ENCODE results near the gene NAT8L.

Gene NAT8L

DNA sequence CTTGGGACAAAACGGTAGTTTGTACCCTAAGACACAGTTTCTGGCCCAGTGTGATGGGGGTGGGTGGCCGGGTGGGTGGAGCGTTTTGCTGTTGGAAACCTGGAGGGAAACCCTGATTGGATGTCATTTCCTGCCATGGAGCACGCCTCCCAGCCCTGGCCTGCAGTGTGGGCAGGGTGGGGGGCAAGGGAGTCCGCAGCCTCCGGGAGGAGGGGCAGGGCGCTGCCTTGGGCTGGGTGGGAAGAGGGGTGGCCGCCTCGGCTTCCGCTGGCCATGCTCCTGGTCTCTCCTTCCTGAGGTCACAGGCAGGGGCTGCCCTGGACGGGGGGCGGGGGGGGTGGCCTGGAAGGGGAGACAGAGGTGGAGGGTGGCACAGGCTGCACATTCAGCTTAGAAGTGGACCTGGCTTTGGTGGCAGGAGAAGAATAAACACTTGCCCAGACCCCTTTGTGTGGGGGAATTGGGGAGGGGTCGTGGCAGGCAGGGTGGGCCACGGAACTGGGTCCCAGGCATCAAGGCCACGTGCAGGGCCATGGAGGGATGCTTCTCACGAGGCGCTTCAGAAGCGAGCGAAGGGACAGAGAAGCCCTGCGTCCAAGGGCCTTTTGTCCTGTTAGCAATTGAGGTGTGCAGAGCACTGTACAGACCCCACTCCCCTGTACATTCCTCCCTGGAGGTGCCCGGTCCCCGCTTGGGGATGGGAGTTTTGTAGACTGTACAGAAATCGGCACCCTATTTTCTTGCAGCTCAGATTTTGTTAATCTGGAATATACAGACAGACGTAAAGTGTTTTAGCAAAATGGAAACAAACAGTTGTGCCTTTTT is 6.2 kb downstream of the NAT8L start:
- DNase-seq: no peak

DNA sequence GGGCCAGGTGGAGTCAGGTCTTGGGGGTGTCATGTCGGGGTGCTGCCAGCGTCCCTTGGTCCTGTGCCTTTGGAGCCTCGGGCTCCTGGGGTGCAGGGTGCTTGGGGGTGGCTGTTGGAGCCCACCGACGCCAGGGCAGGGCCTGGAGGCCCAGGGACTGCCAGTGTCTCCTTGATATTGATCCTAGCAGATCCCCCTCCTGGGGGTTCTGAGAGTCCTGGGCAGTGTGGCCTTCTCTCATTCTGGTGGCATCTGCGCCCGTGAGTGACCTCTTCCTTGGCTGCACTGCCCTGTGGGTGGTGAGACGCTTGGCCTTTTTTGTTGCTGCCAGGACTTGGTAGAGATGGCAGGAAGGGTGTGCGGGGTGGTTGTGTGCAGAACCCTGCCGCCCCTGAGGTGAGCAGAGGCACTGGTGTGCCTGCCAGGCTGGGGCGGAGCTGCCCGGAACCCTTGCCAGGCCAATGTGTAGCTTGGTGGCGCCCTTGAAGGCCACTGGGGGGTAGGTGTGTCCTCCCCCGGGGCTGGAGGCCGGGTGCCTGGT is 7.0 kb downstream of the NAT8L start:
- no peak for DNase-seq

DNA sequence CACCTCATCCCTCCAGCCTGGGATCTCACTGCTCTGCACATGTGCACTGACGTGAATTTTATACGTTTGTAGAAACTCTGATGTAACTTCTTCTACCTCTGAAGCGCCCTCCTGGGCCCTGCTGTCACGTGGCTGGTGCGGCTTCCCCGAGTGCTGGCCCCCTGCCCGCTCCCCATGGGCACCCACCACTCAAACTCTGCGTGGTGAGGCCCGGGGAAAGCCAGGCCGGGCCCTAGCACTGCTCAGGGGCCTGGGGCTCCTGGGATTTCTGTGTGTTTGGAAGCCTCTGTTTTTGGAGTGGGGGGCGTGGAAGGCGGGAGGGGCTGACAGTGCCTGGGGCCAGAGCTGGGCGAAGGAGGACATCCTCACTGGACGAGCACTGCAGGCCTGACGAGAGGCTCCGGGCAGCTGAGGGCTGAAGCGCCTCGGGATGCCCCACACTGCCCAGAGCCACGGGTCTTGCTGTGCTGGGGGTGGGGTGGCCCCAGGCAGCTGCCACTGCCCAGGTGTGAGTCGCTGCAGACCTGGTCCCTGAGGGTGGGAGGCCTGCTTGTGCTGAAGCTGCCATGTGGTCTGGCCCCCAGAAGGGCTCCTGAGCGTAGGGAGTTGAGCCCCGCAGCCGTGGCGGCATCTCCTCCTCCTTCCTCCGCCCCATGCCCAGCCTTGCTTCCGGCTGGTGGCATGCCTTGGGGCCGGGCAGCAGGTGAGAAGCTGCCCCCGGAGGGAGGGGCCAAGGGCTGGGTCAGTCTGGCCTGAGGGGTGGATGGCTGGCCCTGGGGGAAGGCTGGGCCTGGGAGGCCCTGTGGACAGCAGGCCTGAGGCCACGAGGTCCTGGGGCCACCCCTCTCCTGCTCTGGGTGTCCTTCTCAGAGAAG is 7.7 kb downstream of the NAT8L start:
- no peak for DNase-seq

DNA sequence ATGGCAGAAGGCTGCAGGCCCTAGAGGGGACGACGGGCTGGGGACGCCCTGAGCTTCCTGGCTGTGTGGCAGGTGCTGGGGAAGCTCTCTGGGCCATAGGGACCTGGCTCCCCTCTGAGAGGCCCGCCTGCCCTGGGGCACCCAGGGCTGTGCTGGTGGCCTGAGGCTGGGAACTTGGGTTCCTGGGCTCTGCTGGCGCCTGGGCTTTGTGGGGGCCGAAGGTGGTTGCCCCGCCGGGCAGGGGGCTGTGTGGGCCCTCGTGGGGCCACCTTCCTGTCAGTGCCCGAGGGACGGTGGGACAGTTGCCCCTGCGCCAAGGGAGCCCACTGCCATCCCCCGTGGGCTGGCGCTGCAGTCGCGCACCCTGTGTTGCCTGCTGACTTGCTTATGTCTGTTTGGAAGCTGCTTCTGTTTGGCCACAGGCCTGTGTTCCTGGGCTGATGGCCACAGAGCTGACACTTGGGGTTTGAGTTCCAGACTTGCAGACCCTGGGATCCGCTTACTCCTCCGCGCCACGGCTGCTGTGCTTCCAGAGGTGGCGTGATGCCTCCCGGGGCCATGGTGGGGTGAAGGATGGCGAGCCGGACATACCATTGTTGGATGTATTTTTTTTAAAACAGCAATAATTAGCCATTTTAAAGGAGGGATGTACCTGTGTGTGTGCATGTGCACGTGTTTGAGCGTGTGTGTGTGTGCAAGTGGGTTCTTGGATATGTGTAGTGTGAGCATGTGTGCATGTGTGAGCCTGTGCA is 8.5 kb downstream of the NAT8L start:
- DNase-seq: no peak

DNA sequence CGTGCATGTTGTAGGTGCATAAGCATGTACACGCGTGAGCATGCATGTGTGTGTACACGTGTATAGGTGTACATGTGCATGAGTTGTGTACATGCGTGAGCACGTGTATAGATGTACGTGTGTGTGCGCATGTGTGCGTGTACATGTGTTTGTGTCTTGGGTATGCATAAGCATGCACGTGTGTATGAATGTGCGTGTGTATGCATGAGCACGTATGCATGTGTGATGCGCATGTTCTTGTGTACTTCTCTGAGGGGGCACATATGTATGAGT is 9.0 kb downstream of the NAT8L start:
- DNase-seq: no peak

DNA sequence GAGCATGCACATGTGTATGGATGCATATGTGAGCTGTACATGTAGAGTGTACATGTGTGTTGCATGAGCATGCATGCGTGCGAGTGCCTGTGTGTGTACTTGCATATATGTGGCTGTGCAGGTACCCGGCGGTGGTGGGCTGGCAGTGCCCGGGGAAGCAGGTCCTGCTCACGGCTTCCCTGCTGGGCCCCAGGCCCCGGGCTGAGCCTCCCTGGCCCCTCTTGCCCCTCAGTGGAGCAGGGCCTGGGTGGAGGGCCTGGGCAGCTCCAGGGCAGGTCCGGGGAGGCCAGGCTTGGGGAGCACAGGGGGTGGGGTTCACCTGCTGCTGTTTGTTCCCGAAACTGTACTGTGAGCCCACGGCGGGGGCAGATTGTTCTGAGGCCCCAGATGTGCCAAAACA is 9.4 kb downstream of the NAT8L start:
- no peak for DNase-seq

DNA sequence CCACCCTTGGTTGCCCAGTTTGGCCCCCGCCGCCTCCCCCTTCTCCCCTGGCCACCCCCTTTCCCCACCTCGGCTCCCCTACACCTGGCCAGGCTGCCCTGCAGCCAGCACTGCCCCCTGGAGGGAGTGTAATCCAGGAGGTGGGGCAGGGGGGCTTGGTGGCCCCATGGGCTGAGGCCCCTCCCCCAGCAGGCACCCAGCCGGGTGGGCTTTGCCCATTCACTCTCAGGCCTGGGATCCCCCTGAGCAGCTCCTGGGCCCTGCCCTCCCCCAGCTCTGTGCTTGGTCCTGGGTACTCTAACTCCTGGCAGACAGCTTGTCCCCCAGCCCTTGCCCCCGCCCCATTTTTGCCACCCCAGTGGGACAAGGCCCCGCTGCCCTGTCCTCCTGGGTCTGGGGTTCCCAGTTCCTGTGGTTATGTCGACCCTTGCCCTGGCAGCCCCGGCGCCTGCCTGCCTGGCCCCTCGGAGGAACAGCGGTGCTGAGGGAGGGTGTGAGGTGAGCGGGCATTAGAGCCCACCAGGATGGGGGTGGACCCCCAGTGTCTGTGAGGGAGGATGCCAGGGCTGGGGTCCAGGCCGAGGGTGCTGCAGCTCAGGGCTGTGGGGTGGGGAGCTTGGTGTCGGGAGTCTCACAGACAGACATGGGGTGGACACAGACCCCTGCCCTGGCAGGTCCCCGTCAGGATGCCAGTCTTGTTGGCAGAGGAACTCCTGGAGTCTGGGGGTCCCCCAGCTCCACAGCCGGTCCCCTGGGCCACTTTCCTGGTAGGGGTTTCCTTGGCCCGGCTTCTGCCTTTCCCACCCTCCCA is 10.2 kb downstream of the NAT8L start:
- no peak for DNase-seq

DNA sequence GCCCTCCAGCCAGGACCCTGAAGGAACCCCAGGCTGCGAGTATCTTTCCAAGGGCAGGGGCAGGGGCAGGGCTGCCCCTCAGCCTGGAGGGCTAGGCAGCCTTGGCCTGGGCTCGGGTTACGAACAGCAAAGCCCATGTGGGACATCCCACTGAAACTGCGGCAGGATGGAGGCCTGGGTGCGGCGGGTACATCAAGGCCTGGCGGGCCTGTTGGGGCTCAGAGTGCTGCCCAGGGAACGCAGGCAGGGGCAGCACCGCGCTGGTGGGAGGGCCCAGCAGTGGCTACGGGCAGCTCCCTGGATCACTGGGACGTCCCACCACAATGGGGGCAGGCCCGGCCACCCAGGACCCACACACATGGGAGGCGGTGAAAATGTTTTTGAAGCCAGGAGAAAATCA is 10.9 kb downstream of the NAT8L start:
- no peak for DNase-seq

DNA sequence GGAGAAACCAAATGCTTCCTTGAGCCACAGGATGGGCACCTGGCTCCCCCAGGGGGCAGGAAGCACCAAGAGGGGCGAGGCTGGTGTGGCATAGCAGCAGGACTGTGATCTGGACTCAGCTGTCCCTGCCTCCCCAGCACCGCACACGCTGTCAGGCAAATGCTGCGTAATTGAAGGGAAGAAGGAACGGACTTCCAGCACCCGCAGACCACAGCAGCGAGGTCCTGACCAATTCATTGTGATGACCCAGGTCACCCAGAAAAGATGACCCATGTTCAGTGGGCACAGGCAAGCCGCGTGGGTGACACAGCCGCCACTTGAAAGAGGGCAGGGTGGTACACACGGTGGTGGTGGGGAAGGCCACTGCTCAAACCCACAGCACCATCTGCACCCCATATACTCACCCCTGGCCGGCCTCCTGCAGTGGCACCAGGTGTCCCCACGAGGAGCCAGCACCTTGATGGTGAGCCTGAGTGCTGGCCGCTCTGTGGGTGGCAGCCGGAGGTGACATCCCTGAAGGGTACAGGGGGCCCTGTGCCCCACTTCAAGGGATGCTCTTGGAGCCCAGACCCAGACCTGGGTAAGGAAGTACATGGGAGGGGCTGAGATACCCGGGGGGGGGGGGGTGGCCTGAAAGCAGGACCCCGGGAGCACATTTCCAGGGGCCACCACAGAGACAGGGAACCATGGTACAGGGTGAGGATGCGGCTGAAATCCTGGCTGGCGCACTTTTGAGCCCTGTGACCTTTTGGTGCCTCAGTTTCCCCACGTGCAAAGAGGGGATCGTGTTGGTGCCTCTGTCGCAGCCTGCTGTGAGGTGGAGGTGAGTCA is 11.5 kb downstream of the NAT8L start:
- no peak for DNase-seq

DNA sequence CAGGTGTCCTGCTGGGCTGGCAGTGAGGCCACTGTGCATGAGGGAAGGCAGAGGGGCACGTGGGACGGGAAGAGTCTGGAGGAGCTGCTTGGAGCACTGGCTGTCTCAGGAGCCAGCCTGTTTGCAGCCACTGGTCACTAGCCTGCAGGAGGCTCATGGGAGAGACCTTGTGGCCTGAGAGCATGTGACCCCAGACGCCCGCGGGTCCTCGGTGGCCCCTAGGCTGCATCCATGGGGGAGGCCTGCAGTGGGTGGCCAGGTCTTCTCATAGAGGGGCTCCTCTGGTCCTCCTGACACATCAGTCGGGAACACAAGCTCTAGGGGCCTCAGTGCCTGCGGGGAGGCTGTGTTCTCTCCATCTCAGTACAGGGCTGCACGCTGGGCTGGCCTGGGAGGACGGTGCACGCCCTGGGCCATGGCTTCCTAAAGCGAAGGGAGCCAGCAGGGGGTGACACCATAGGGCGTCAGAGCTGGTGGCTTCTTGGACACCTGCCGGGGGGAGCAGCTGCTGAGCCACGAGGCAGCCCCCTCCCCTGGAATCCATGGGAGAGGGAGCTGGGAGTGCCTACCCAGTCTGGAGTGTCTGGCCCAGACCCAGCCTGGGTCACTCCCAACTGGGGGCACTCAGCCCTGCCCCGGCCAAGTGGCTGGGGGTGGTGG is 12.3 kb downstream of the NAT8L start:
- DNase-seq: no peak

DNA sequence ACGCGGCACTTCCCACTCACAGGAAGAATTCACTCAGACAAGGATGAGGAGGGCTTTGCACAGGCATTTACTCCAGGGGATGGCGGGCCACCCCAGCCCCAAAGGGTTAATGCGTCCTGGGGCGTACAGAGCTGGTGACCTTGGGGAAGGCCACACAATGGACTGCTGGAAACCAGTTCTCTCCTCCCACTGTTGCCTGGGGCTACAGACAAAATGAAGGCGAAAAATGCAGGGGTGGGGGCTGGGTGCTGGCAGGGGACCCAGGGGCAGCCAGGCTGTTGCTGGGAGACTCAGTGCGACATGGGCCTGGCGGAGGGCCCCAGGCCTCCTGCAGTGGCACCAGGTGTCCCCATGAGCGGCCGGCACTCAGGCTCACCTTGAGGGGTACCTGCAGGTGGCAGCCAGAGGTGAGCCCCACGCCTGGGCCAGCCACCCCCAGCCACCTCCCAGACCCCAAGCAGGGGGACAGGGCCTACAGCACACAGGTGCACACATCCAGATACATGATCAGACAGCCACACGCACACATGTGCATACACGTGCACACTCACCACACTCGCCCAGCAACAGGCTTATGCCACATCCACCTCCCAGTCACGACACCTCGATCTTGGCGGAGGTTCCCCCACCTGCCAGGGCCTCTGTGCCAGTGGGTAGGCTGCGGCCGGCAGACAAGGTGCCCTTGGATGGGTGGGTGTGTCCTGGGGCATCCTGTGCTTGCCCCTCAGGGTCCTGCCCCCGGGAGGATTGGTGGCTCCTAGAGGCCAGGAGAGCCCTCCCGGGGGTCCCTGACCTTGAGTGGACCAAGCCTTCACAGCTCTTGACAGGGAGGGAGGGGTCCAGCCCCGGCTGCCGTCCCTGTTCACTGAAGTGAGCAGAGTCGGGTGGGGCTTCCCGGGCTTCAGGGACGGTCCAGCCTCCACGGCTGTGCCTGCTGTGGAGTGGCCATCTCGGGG is 13.1 kb downstream of the NAT8L start:
- no peak for DNase-seq

DNA sequence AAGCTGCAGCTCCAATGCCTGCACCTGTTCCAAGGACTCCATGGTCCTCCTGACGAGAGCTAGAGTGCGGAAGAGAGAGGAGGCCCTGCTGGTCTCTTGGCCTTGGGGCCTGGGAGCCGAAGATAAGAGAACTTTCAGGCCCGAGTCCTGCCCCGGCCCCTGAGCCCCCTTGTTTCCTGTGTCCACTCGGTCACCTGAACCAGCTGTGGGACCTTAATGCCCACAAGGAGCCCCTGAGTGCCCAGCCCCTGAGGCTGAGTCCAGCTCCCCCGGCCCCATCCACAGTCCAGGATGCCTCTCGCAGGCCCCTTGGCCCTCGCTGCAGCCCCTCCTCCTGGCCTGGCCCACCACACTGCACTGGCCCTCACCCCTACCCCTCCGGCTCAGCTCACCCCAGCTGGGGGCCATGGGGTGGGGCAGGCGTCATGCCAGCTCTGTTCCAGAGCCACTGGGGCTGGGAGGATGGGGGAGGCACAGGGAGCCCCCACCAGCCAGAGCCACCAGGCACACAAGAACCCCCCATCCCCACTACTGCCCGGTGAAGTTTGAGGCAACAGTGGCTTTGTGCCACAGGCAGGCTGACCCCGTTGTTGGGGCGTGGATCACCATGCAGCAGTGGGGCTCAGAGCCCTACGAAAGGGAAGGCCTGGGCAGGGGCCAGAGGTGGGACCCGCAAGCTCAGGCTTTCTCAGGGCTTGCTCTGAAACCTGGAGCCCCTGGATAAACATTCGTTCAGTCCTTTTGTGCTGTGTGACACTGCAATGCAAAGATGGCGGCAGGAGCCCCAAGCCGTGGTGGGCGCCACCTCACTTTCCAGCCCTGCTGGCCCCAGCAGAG is 14.1 kb downstream of the NAT8L start:
- DNase-seq: no peak

DNA sequence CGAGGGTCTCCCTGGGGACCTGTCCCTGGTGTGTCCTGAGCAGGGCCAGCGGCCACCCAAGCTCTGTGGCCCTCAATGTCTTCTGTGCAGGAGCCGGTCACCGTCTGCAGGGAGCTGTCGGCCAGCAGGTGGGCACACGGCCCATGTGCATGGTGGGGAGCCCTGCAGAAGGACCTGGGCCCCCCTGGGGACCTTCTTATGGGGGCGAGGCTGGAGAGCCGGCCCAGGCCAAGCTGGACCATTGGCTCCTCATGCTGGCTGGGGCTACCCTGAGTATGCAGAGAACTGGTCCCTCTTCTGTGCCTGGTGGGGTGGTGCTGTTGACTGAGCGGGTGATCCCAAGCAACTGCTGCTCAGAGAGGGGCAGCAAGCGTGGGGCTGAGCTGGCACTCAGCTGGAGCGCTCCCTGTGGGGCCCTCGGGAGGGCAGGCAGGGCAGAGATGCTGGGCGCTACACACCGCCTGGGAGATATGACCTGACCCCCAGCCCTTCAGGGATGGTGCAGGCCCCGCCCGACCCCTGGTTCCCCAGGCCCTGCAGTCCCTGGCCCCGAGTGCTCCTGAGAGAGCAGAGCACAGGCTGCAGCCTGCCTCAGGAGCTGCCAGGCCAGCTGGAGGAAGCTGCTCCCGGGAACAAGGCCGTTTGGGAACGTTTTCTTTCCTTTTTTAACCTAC is 14.8 kb downstream of the NAT8L start:
- DNase-seq: no peak

DNA sequence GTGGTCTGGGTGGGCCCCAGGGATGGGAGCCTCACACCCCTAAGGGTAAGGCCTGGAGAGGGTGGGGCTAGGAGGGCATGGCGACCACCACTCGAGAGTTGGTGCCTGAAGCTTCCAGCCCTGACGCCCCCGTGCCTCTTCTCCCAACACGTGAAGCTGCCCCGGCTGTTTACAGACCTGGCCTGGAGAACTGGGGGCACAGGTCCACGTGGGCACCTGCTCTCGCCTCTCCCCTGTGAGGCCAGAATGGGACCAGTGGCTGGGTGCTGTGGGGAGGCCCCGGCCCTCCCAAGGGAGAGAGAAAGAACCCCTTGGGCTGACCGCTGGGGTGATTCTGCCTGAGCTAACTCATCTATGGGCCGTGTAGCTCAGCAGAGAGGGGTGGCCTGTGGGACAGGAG is 15.5 kb downstream of the NAT8L start:
- DNase-seq: no peak

DNA sequence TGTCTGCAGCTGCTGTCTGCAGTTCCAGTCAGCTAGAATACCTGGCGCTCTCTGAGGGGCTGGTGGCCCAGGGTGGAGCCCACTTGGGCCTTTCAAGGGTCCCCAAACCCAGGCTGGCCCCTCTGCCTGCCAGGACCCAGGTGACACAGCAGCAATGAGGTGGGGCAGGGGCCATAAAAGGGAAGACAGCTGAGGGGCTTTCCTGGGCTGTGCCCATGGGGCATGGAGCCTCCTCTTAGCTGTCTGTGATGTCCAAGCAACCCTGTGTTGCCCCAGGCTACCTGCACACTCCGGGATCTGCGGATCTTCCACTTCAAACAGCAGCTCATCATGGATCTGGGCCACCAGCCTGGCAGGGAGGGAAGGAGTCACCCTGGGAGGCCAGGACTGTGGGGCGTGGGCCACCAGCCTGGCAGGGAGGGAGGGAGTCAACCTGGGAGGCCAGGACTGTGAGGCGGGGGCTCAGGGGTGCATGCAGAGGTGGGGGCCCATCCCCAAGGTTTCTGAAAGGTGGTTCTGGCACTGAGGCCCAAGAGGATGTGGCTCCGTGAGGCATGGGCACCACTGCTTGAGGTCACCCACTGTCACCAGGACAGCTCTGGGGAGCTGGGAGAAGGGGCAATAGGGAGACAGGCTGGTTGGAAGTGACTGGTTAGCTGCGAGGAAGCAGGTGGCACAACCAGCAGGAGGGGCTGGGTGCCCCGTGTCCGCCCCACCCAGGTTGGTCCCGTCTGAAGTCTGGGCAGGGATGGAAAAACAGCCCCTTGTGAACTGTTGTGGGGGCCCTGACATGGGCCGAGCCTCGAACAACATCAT is 16.3 kb downstream of the NAT8L start:
- DNase-seq: no peak

DNA sequence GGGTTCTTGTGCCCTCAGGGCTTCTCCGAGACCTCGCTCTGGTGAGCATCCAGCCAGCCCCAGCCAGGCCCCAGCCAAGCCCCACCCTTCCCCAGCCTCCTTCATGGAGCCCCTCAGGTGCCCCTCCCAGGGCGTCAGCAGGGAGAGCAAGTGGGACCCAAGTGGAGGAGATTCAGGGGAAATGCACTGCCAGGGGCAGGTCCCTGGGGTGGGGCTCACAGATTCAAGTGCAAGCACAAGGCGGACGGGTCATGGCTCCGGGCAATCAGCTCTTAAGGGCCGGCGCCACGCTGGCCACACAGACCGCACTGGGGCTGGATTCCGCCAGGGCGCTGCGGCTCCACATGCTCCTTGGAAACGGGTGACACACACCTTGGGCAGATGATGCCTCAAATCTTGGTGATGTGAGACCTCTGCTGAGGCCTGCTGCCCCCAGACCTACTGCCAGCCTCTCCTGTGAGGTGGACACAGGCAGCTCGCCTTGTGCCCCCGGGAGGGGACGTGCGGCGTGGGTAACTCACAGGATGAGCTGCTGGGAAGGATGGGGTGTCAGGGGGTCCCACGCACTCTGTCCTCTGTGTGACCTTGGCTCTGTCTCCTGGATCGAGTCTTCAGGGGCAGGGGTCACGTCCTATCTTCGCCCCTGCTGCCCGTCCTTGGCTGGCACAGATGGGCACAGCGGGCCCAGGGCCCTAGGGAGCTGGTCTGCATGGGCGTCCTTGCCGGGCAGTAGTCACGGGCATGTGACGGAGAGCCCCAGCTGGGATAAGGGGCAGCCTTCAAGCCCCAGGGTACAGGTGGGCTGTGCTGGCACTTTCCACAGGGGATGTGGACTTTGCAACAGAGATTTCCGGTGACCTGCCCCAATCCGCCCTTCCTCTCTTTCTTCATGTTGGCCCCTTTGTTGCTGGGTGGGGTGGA is 17.1 kb downstream of the NAT8L start:
- DNase-seq: no peak

Measured in activated effector memory CD4-positive, alpha-beta T cell treated with Interleukin-2 at 50 U/mL for 16 hours (primary cell).